PFSK-1 (cell line): ENCODE results near the gene FAM168A.

Source experiments
- POLR2AphosphoS5 ChIP-seq: IDR thresholded peaks from 2 replicates; pipeline ENCODE4 v1.6.1; 2012; ENCODE audit warnings: low read depth, mild to moderate bottlenecking, control low read depth, low read length, moderate library complexity
- REST ChIP-seq, 2 experiments: IDR thresholded peaks; 2 replicates each; pipeline versions ENCODE4 v1.6.1 to v1.8.0; 2011 to 2012; ENCODE audit warnings: low read depth in 2 of 2, low read length in 2 of 2, control low read depth in 1 of 2, inconsistent platforms in 1 of 2, mild to moderate bottlenecking in 1 of 2, moderate library complexity in 1 of 2; ENCODE audit not compliant: insufficient read depth in 1 of 2

GRCh38 chr11:73392108-73393010 lies 205.6 kb downstream of the FAM168A start:
- TF ChIP-seq POLR2AphosphoS5 (no peak), REST (IDR thresholded peaks at IDR 0.05; ENCODE audit: insufficient read depth in 1 of 2, low read depth in 2 of 2, low read length in 2 of 2) (no peak)
